HepG2 (cell line): ENCODE results near the gene GPR25. TPM values are rescaled to one million over a fixed set of nuclear protein-coding genes. Genes with fewer than 3 reads are reported as not detected.
"Not testable (repeated sequence)": the region's sequence is repeated elsewhere in the genome, so short reads cannot be mapped to it uniquely, and the experiment has no call there.

ENCODE experiments used
- ATAC-seq: fragments of 200-7000 bp; cut with Tn5 transposase; 3 replicates; pipeline ENCODE4 v1.9.1; 2020; ENCODE audit warnings: mild to moderate bottlenecking, moderate library complexity
- BruUV-seq: library from RNA; stranded (reverse); fragments of 400-500 nt; replicated peaks from 2 replicates; lab custom pipeline; 2021; lab: Mats Ljungman, UMichigan
- CTCF ChIA-PET: fragments of 300-600 bp; formaldehyde crosslinking; extraction: SDS; loops from one replicate; lab custom pipeline; 2021; ENCODE audit warnings: low total read pairs, inconsistent platforms, low intra/inter-chr PET ratio; lab: Yijun Ruan, JAX
- POLR2A ChIA-PET: fragments of 350-600 bp; sonication (Branson Sonifier 250); formaldehyde crosslinking; loops from one replicate; lab custom pipeline; 2020; ENCODE audit warnings: antibody characterized with exemption, inconsistent platforms; lab: Yijun Ruan, JAX
- DNase-seq: peaks from one replicate; pipeline ENCODE4 v3.0.0-alpha.2; 2015; ENCODE audit warnings: low spot score
- FAIRE-seq: peaks from 3 replicates; lab custom pipeline; 2011; peaks lifted over from hg19 to GRCh38; lab: Jason Lieb, UNC
- H2AFZ ChIP-seq: one replicate; pipeline ENCODE4 v1.6.1; 2011; ENCODE audit warnings: low read length, inconsistent platforms
- H3K27ac ChIP-seq: fragments of 300-600 bp; 3 replicates; pipeline ENCODE4 v1.8.0; 2011; ENCODE audit warnings: mixed run types, mild to moderate bottlenecking, mixed read lengths, low read length, inconsistent platforms; ENCODE audit not compliant: insufficient read depth; ENCODE audit errors: extremely low read length
- H3K27me3 ChIP-seq, 2 experiments: fragments of 200-600 bp in 1 of 2; 2 replicates in 1 of 2; 3 replicates in 1 of 2; pipeline versions ENCODE4 v1.6.0 to v1.8.0; 2011; ENCODE audit warnings: low read length in 2 of 2, mild to moderate bottlenecking in 2 of 2, moderate library complexity in 2 of 2, inconsistent platforms in 1 of 2; ENCODE audit not compliant: insufficient read depth in 2 of 2, control insufficient read depth in 1 of 2
- H3K36me3 ChIP-seq, 2 experiments: fragments of 200-600 bp in 1 of 2; replicated peaks in 1 of 2; 2 replicates in 1 of 2; 3 replicates in 1 of 2; pipeline versions ENCODE4 v1.5.1 to v1.8.0; 2011; ENCODE audit warnings: low read length in 2 of 2, inconsistent platforms in 1 of 2; ENCODE audit not compliant: insufficient read depth in 2 of 2, control insufficient read depth in 1 of 2
- H3K4me1 ChIP-seq: 2 replicates; pipeline ENCODE4 v1.5.1; 2012; ENCODE audit warnings: low read length, inconsistent platforms; ENCODE audit not compliant: insufficient read depth
- H3K4me2 ChIP-seq: 2 replicates; pipeline ENCODE4 v1.6.0; 2011; ENCODE audit warnings: low read depth, low read length, inconsistent platforms
- H3K4me3 ChIP-seq, 3 experiments: fragments of 200-600 bp in 1 of 3; sonication (generic), shearing (Covaris generic) in 1 of 3; replicated peaks in 1 of 3; 2 replicates each; pipeline ENCODE4 v1.5.1; 2011 to 2016; ENCODE audit warnings: low read length in 3 of 3, inconsistent platforms in 2 of 3, low read depth in 2 of 3, mild to moderate bottlenecking in 2 of 3, control low read depth in 1 of 3, mixed read lengths in 1 of 3; ENCODE audit not compliant: insufficient read depth in 1 of 3
- H3K79me2 ChIP-seq: one replicate; pipeline ENCODE4 v1.6.1; 2011; ENCODE audit warnings: low read length, inconsistent platforms; ENCODE audit not compliant: insufficient read depth
- H3K9ac ChIP-seq: 2 replicates; pipeline ENCODE4 v1.6.0; 2011; ENCODE audit warnings: mild to moderate bottlenecking, low read depth, low read length, inconsistent platforms; ENCODE audit not compliant: insufficient read depth
- H3K9me3 ChIP-seq: 2 replicates; pipeline ENCODE4 v1.5.1; 2012; ENCODE audit warnings: mild to moderate bottlenecking, low read length
- H4K20me1 ChIP-seq: 2 replicates; pipeline ENCODE4 v1.6.0; 2011; ENCODE audit warnings: inconsistent platforms, mild to moderate bottlenecking, low read length, moderate library complexity; ENCODE audit not compliant: insufficient read depth
- ELF3 ChIP-seq: IDR thresholded peaks from 2 replicates; pipeline ENCODE4 v1.6.1; 2016; ENCODE audit warnings: missing genetic modification reagents, missing compliant biosample characterization
- FOXJ3 ChIP-seq: sonication (generic); formaldehyde crosslinking; IDR thresholded peaks from 2 replicates; pipeline ENCODE4 v1.4.0; 2020; ENCODE audit warnings: missing genetic modification reagents, mild to moderate bottlenecking, borderline replicate concordance
- KDM5A ChIP-seq: fragments of 200-600 bp; sonication (generic); IDR thresholded peaks from 2 replicates; pipeline ENCODE4 v1.7.0; 2018; ENCODE audit warnings: antibody characterized with exemption, mild to moderate bottlenecking, low read length, borderline replicate concordance
- PRMT3 ChIP-seq: sonication (generic); formaldehyde crosslinking; IDR thresholded peaks from 2 replicates; pipeline ENCODE4 v1.8.1; 2022; ENCODE audit warnings: low read depth, mild to moderate bottlenecking, moderate library complexity, missing genetic modification reagents, borderline replicate concordance
- YY1 ChIP-seq: IDR thresholded peaks from 2 replicates; pipeline ENCODE4 v1.6.1; 2011; ENCODE audit warnings: low read length, low read depth, moderate library complexity, mild to moderate bottlenecking; ENCODE audit not compliant: insufficient read depth, insufficient replicate concordance
- ZFP36 ChIP-seq: fragments of 150-350 bp; IDR thresholded peaks from 2 replicates; pipeline ENCODE4 v1.6.1; 2018; ENCODE audit warnings: borderline replicate concordance, low read length, low read depth; ENCODE audit not compliant: partially characterized antibody
- ZNF468 ChIP-seq: sonication (generic); formaldehyde crosslinking; IDR thresholded peaks from 2 replicates; pipeline ENCODE4 v1.8.0; 2022; ENCODE audit warnings: mild to moderate bottlenecking, moderate library complexity, missing genetic modification reagents
- ZNF530 ChIP-seq: sonication (generic); formaldehyde crosslinking; IDR thresholded peaks from 2 replicates; pipeline ENCODE4 v1.5.0; 2020; ENCODE audit warnings: low read depth, mild to moderate bottlenecking, missing genetic modification reagents
- ZSCAN25 ChIP-seq: sonication (generic); formaldehyde crosslinking; IDR thresholded peaks from 2 replicates; pipeline ENCODE4 v1.8.0; 2022; ENCODE audit warnings: mild to moderate bottlenecking, missing genetic modification reagents
- ZSCAN5A ChIP-seq: sonication (generic); formaldehyde crosslinking; IDR thresholded peaks from 2 replicates; pipeline ENCODE4 v1.8.0; 2022; ENCODE audit warnings: mild to moderate bottlenecking, missing genetic modification reagents, borderline replicate concordance
- WGBS: methylation state at CpG from one replicate; pipeline ENCODE4 v1.1.6; 2017; ENCODE audit warnings: low lambda C conversion rate; 5-methylcytosine and 5-hydroxymethylcytosine counted together
- in situ Hi-C: cut with HindIII; loops from 2 replicates; pipeline ENCODE4 v1.10.0; 2017; ENCODE audit warnings: low pct_unique_long_range_greater_than_20kb; ENCODE audit not compliant: extremely low pct_ligation_motif_present
- intact Hi-C: fragments of 100-400 bp; cut with micrococcal nuclease; formaldehyde crosslinking; loops from one replicate; pipeline ENCODE4 v1.10.0; 2022; ENCODE audit not compliant: unreplicated experiment
- polyA plus RNA-seq, 8 experiments: library from polyadenylated mRNA; depleted of rRNA in 3 of 8; stranded (reverse) in 7 of 8; unstranded in 1 of 8; fragments of >200 nt; fragmentation: Illumina TruSeq in 4 of 8; extraction: Trizol in 4 of 8; gene quantifications; 2 replicates each; pipeline versions ENCODE4 v1.2.1 to v1.2.3, GENCODE V29; 2011 to 2016; ENCODE audit warnings: low read depth in 4 of 8, missing spikeins in 1 of 8, mixed read lengths in 1 of 8; ENCODE audit not compliant: insufficient read depth in 1 of 8
- total RNA-seq, 5 experiments: library from RNA; depleted of rRNA; stranded (reverse); fragments of >200 nt; fragmentation: Illumina TruSeq; extraction: Trizol; gene quantifications; 2 replicates each; pipeline ENCODE4 v1.2.3, GENCODE V29; 2016; ENCODE audit warnings: low read depth in 1 of 5
- TF ChIP-seq, protein P1 (sequence below): sonication (generic); formaldehyde crosslinking; IDR thresholded peaks from 2 replicates; pipeline ENCODE4; 2020; ENCODE audit warnings: missing genetic modification reagents, mild to moderate bottlenecking, borderline replicate concordance

Gene GPR25
- total and polyA plus RNA-seq, 2 of the 13 experiments (the other 11 are each of a cell fraction or from before 2014, with no cell fraction given), result not detected

GRCh38 chr1:200911361-200911760, 38.6 kb downstream of the GPR25 start (continued):
- no peak for TF ChIP-seq ZSCAN25 (CRISPR knock-in tag)
- TF ChIP-seq ZFP36, result no peak
- no peak for TF ChIP-seq ELF3 (CRISPR knock-in tag)
- no peak for TF ChIP-seq ZNF530
- TF ChIP-seq ZSCAN5A, result no peak
- no peak for TF ChIP-seq KDM5A
- TF ChIP-seq ZNF468 (CRISPR knock-in tag), result no peak
- no peak for TF ChIP-seq YY1
- TF ChIP-seq FOXJ3 (CRISPR knock-in tag), result no peak
- TF ChIP-seq, protein P1, sequence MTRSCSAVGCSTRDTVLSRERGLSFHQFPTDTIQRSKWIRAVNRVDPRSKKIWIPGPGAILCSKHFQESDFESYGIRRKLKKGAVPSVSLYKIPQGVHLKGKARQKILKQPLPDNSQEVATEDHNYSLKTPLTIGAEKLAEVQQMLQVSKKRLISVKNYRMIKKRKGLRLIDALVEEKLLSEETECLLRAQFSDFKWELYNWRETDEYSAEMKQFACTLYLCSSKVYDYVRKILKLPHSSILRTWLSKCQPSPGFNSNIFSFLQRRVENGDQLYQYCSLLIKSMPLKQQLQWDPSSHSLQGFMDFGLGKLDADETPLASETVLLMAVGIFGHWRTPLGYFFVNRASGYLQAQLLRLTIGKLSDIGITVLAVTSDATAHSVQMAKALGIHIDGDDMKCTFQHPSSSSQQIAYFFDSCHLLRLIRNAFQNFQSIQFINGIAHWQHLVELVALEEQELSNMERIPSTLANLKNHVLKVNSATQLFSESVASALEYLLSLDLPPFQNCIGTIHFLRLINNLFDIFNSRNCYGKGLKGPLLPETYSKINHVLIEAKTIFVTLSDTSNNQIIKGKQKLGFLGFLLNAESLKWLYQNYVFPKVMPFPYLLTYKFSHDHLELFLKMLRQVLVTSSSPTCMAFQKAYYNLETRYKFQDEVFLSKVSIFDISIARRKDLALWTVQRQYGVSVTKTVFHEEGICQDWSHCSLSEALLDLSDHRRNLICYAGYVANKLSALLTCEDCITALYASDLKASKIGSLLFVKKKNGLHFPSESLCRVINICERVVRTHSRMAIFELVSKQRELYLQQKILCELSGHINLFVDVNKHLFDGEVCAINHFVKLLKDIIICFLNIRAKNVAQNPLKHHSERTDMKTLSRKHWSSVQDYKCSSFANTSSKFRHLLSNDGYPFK, result no peak
- TF ChIP-seq PRMT3 (CRISPR knock-in tag), result no peak
- TF ChIP-seq, all 625 proteins: peak for 0

DNA sequence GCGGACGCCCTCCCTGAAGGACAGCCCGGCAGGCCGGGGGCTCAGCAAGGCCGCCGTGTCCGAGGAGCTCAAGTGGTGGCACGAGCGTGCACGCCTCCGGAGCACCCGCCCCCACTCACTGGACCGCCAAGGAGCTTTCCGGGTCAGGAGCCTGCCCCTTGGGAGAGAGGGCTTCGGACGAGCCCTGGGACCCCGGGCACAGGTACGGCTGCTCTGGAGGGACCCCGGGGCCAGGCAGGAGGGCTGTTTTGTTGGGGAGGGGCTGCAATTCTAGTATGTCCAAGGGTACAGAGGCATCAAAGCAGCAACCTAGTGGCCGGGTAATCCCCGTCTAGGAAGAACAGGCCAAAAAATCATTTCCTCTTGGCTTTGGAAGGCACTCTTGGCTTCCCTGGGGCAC, 39.2 kb downstream of the GPR25 start:
- H3K9me3 ChIP-seq, H3K4me2 ChIP-seq, H3K27me3 ChIP-seq, BruUV-seq, H3K4me3 ChIP-seq, DNase-seq, H4K20me1 ChIP-seq, H3K9ac ChIP-seq, CTCF ChIA-PET, FAIRE-seq, H3K79me2 ChIP-seq, H2AFZ ChIP-seq, ATAC-seq, H3K27ac ChIP-seq, in situ Hi-C loops, intact Hi-C loops: not testable (repeated sequence)
- H3K36me3 ChIP-seq, result peaks cover 12 to 32% of the 10 kb centered on the region in 2 experiments; a peak in 4 of 5 replicates
- POLR2A ChIA-PET, result interaction anchor here (1.0 kb wide), 1 partner anchor 16 kb away, joined by 4 read pairs; no protein-coding TSS in a partner anchor
- WGBS, result 90% methylated on average over 5 of the region's 21 CpGs
- H3K4me1 ChIP-seq, result peaks cover 30% of the 10 kb centered on the region
